ENCODE measurements around the gene GFM1. TPM values are rescaled to one million over a fixed set of nuclear protein-coding genes. Genes with fewer than 3 reads are reported as not detected.

Gene GFM1
- polyA plus RNA-seq, 1 donor (not counting 4 experiments of a cell fraction or from before 2014, with no cell fraction given) = 35.9 TPM

DNA sequence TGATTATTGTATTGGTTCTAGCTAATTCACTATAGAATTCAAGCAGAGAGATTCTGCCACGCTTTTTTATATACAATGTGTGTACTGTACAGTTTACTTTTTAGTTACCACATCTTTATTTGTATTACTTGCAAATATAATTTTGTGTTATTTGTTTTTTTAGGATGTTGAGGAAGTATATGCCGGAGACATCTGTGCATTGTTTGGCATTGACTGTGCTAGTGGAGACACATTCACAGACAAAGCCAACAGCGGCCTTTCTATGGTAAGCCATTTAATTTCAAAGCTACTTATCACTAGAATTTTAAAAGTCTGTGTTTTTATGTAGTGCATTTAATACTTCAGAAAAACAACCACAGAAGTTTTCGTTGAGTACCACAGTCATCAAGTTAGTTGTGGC is 16.4 kb downstream of the GFM1 start:
- Histone ChIP-seq H2AFZ (ENCODE audit: control insufficient read depth, low read length) (no peak overlapping the region), H3K9me1 (ENCODE audit: control insufficient read depth, extremely low read depth, insufficient read depth, low read length) (no peaks in the 10 kb centered on the region), H3K9me3 (ENCODE audit: control insufficient read depth, low read depth, low read length) (no peaks in the 10 kb centered on the region), H3K27me3 (ENCODE audit: control insufficient read depth, extremely low read depth, insufficient read depth, low read length) (no peaks in the 10 kb centered on the region), H3K79me2 (ENCODE audit: control insufficient read depth, insufficient read depth, low read length) (no peaks in the 10 kb centered on the region), H4K20me1 (ENCODE audit: control insufficient read depth, extremely low read depth, insufficient read depth, low read length) (no peaks in the 10 kb centered on the region), H3K4me3 (ENCODE audit: control insufficient read depth in 2 of 3, extremely low read depth in 1 of 3, insufficient read depth in 2 of 3, low read depth in 1 of 3, low read length in 3 of 3) (no peak overlapping the region), H3K9ac (ENCODE audit: control insufficient read depth, extremely low read depth, insufficient read depth, low read length) (no peak overlapping the region), H3K36me3 (ENCODE audit: control insufficient read depth in 2 of 2, extremely low read depth in 1 of 2, insufficient read depth in 2 of 2, low read length in 2 of 2) (peaks cover 14 to 19% of the 10 kb centered on the region in 2 experiments), H3K4me1 (ENCODE audit: control insufficient read depth, extremely low read depth, insufficient read depth, low read length) (no peaks in the 10 kb centered on the region), H3K27ac (ENCODE audit: control insufficient read depth, insufficient read depth, low read length) (no peak overlapping the region), H3K4me2 (ENCODE audit: control insufficient read depth, extremely low read depth, insufficient read depth, low read depth, low read length) (no peak overlapping the region)
- FAIRE-seq = no peak
- TF ChIP-seq, protein P1, sequence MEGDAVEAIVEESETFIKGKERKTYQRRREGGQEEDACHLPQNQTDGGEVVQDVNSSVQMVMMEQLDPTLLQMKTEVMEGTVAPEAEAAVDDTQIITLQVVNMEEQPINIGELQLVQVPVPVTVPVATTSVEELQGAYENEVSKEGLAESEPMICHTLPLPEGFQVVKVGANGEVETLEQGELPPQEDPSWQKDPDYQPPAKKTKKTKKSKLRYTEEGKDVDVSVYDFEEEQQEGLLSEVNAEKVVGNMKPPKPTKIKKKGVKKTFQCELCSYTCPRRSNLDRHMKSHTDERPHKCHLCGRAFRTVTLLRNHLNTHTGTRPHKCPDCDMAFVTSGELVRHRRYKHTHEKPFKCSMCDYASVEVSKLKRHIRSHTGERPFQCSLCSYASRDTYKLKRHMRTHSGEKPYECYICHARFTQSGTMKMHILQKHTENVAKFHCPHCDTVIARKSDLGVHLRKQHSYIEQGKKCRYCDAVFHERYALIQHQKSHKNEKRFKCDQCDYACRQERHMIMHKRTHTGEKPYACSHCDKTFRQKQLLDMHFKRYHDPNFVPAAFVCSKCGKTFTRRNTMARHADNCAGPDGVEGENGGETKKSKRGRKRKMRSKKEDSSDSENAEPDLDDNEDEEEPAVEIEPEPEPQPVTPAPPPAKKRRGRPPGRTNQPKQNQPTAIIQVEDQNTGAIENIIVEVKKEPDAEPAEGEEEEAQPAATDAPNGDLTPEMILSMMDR (optimal IDR thresholded peaks at IDR 0.05 in 1 of 3, IDR thresholded peaks at IDR 0.05 in 1 of 3, conservative IDR thresholded peaks at IDR 0.05 in 1 of 3; ENCODE audit: extremely low read depth in 1 of 3, insufficient read depth in 2 of 3, low read length in 3 of 3) = no peak
- no peak for TF ChIP-seq EZH2 (IDR thresholded peaks at IDR 0.05; ENCODE audit: low read length)
- dilution Hi-C loops (cut with MboI; ENCODE audit: extremely low pct_ligation_motif_present, low sequenced_read_pairs) = no loop called here
- no peak for DNase-seq (ENCODE audit: low read depth, low spot score)

DNA sequence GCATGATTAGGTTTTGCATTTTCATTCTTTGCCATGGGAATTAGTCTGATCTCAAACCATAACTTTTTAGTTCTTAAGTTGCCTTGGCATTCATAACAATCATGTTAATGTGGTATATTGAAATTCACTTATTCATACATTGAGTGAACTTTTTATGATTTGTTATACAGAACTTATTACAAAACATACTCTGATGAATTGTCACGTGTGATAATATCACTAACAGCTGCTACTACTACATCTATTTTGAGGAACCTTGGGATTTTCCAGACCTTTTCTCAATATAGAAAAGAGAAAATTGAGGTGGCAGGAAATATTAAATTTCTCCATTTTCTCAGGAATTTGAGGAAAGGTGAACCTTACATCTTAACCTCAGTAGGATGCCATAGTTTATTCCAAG is 18.9 kb downstream of the GFM1 start:
- FAIRE-seq (no peak), DNase-seq (ENCODE audit: low read depth, low spot score) (no peak)
- dilution Hi-C loops (cut with MboI; ENCODE audit: extremely low pct_ligation_motif_present, low sequenced_read_pairs) = no loop called here
- Histone ChIP-seq H3K9me1 (ENCODE audit: control insufficient read depth, extremely low read depth, insufficient read depth, low read length) (no peaks in the 10 kb centered on the region), H2AFZ (ENCODE audit: control insufficient read depth, low read length) (no peak overlapping the region), H3K9me3 (ENCODE audit: control insufficient read depth, low read depth, low read length) (no peaks in the 10 kb centered on the region), H3K9ac (ENCODE audit: control insufficient read depth, extremely low read depth, insufficient read depth, low read length) (no peak overlapping the region), H3K36me3 (ENCODE audit: control insufficient read depth in 2 of 2, extremely low read depth in 1 of 2, insufficient read depth in 2 of 2, low read length in 2 of 2) (peaks cover 18 to 19% of the 10 kb centered on the region in 2 experiments), H3K79me2 (ENCODE audit: control insufficient read depth, insufficient read depth, low read length) (no peaks in the 10 kb centered on the region), H3K4me1 (ENCODE audit: control insufficient read depth, extremely low read depth, insufficient read depth, low read length) (no peaks in the 10 kb centered on the region), H4K20me1 (ENCODE audit: control insufficient read depth, extremely low read depth, insufficient read depth, low read length) (no peaks in the 10 kb centered on the region), H3K4me3 (ENCODE audit: control insufficient read depth in 2 of 3, extremely low read depth in 1 of 3, insufficient read depth in 2 of 3, low read depth in 1 of 3, low read length in 3 of 3) (no peak overlapping the region), H3K27ac (ENCODE audit: control insufficient read depth, insufficient read depth, low read length) (no peak overlapping the region), H3K27me3 (ENCODE audit: control insufficient read depth, extremely low read depth, insufficient read depth, low read length) (no peaks in the 10 kb centered on the region), H3K4me2 (ENCODE audit: control insufficient read depth, extremely low read depth, insufficient read depth, low read depth, low read length) (no peak overlapping the region)
- TF ChIP-seq, protein P1 (optimal IDR thresholded peaks at IDR 0.05 in 1 of 3, IDR thresholded peaks at IDR 0.05 in 1 of 3, conservative IDR thresholded peaks at IDR 0.05 in 1 of 3; ENCODE audit: extremely low read depth in 1 of 3, insufficient read depth in 2 of 3, low read length in 3 of 3) = no peak
- no peak for TF ChIP-seq EZH2 (IDR thresholded peaks at IDR 0.05; ENCODE audit: low read length)
